Thyroid gland (tissue), 4 donors: ENCODE data around the gene SOAT2.

Experiments
- POLR2A ChIP-seq, 2 donors: fragments of 450-650 bp; IDR thresholded peaks; one replicate each; pipeline ENCODE4 v1.6.1; 2017; ENCODE audit warnings: antibody characterized with exemption in 2 of 2, mild to moderate bottlenecking in 2 of 2, moderate library complexity in 1 of 2
- TF ChIP-seq, protein P1 (sequence below), 6 experiments: fragments of 200-600 bp in 3 of 6; fragments of 450-650 bp in 3 of 6; sonication (generic) in 3 of 6; IDR thresholded peaks; one replicate each; pipeline ENCODE4 v1.5.1; 2016 to 2019; ENCODE audit warnings: antibody characterized with exemption in 6 of 6, mild to moderate bottlenecking in 2 of 6, inconsistent platforms in 1 of 6, moderate library complexity in 1 of 6

DNA sequence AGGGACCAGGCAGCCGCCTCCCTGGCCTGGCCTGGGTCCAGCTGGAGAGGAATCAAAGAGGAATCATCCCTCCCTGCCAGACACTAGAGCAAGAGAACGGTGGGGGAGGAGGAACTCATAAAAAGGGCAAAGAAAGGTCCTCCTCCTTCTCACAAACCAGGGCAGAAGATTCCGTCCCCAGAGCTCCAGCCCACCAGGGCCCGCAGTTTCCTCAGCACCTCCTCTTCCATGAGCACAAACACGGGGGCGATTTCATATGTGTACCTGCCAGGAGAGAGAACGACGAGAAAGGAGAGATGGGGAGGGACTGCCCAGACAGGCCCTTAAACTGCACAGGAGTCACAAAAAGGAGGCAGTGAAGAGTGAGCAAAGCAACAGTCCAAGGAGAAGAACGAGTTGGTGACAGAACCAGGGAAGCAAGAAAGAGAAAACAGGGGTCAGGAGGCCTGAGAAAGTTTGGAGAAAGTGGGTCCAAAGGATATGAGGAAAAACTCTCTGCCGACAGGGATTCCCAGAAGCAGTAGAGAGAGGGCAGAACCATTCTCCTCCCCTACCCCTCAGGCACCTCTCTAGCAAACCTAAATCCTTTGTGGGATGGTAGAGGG, 68.5 kb downstream of the SOAT2 start:
- TF ChIP-seq, protein P1, sequence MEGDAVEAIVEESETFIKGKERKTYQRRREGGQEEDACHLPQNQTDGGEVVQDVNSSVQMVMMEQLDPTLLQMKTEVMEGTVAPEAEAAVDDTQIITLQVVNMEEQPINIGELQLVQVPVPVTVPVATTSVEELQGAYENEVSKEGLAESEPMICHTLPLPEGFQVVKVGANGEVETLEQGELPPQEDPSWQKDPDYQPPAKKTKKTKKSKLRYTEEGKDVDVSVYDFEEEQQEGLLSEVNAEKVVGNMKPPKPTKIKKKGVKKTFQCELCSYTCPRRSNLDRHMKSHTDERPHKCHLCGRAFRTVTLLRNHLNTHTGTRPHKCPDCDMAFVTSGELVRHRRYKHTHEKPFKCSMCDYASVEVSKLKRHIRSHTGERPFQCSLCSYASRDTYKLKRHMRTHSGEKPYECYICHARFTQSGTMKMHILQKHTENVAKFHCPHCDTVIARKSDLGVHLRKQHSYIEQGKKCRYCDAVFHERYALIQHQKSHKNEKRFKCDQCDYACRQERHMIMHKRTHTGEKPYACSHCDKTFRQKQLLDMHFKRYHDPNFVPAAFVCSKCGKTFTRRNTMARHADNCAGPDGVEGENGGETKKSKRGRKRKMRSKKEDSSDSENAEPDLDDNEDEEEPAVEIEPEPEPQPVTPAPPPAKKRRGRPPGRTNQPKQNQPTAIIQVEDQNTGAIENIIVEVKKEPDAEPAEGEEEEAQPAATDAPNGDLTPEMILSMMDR (IDR thresholded peaks at IDR 0.05) = no peak
- no peak for TF ChIP-seq POLR2A (IDR thresholded peaks at IDR 0.05)
